IgD-negative memory B cell (primary cell): ENCODE data around the gene PPM1L. TPM values are rescaled to one million over a fixed set of nuclear protein-coding genes. Genes with fewer than 3 reads are reported as not detected.

Experiments
- H3K27ac Mint-ChIP-seq, 3 donors: one replicate each; pipeline ENCODE4 v1.8.0; 2020 to 2022; ENCODE audit warnings: mild to moderate bottlenecking in 3 of 3, mixed read lengths in 3 of 3, moderate library complexity in 1 of 3
- H3K27me3 Mint-ChIP-seq: one replicate; pipeline ENCODE4 v1.8.0; 2021; ENCODE audit warnings: mixed read lengths
- H3K36me3 Mint-ChIP-seq: one replicate; pipeline ENCODE4 v1.8.0; 2020; ENCODE audit warnings: mild to moderate bottlenecking, mixed read lengths
- H3K4me1 Mint-ChIP-seq, 3 donors: one replicate each; pipeline ENCODE4 v1.8.0; 2020 to 2022; ENCODE audit warnings: mixed read lengths in 3 of 3, mild to moderate bottlenecking in 1 of 3
- H3K4me3 Mint-ChIP-seq, 4 donors: one replicate each; pipeline ENCODE4 v1.8.0; 2020 to 2022; ENCODE audit warnings: mild to moderate bottlenecking in 4 of 4, mixed read lengths in 4 of 4, moderate library complexity in 3 of 4
- H3K9me3 Mint-ChIP-seq, 3 donors: one replicate each; pipeline ENCODE4 v1.8.0; 2020 to 2021; ENCODE audit warnings: mixed read lengths in 3 of 3, mild to moderate bottlenecking in 1 of 3
- polyA plus RNA-seq: library from polyadenylated mRNA; unstranded; fragments of 300-500 nt; fragmentation: Illumina TruSeq; gene quantifications from one replicate; pipeline ENCODE4 v1.2.3, GENCODE V29; 2021

Gene PPM1L
- polyA plus RNA-seq, 1 donor from 2014 or later, result 3.0 TPM

DNA sequence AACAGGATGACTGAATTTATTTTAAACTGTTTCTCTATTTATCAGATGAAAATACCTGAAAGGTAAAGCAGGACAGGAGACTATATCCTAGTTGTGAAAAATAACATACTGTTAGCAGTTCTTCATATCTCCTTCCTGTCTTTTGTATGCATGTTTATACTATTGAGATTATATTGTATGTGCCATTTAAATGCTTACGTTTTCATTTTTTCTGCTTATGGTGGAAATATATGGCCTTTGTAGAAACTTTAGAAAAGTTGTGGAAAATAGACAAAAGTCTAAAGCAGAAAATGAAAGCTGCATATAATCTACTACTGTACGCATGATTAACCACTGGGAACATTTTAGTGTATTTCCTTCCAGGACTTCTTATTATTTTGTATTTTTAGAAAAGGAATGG is 2.1 kb upstream of the PPM1L start:
- H3K27me3 Mint-ChIP-seq, result peaks cover 7% of the 10 kb centered on the region

DNA sequence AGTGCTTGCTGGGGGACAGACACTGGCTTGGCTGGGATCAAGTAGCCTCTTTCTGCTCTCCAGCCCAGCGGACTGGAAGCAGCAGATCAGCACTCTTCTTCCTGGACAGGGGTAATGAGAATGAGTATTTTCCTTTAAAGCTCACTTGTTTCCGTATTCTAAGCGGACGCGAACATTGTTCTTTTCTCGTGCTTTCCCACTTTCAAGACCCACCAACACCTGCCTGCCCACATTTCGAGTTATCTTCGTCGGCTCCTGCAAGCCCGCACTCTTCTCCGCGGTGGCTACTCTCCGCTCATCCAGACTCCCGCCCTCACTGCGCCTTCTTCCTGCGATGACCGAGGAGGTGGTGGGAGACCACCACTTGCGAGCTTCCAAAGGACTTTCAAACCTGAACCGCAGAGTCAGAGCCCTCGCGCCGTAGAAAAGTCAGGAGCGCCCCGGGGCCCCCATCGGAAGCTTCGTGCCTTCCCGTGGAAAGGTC is 1.6 kb upstream of the PPM1L start:
- H3K4me3 Mint-ChIP-seq, result peak overlapping the region; percentile 93 to 98 (median 94)
- H3K27me3 Mint-ChIP-seq, result peaks cover 5% of the 10 kb centered on the region

More for the DNA sequence above, 2.1 kb upstream of the PPM1L start:
- H3K4me3 Mint-ChIP-seq, result peak overlapping the region; percentile 93 to 98 (median 94)
- H3K27ac Mint-ChIP-seq, result peak overlapping the region; percentile 89 to 95 (median 90)
- no peaks in the 10 kb centered on the region for H3K9me3 Mint-ChIP-seq
- H3K36me3 Mint-ChIP-seq, result no peaks in the 10 kb centered on the region
- peaks cover 12 to 24% (median 18%) of the 10 kb centered on the region in 3 donors for H3K4me1 Mint-ChIP-seq

DNA sequence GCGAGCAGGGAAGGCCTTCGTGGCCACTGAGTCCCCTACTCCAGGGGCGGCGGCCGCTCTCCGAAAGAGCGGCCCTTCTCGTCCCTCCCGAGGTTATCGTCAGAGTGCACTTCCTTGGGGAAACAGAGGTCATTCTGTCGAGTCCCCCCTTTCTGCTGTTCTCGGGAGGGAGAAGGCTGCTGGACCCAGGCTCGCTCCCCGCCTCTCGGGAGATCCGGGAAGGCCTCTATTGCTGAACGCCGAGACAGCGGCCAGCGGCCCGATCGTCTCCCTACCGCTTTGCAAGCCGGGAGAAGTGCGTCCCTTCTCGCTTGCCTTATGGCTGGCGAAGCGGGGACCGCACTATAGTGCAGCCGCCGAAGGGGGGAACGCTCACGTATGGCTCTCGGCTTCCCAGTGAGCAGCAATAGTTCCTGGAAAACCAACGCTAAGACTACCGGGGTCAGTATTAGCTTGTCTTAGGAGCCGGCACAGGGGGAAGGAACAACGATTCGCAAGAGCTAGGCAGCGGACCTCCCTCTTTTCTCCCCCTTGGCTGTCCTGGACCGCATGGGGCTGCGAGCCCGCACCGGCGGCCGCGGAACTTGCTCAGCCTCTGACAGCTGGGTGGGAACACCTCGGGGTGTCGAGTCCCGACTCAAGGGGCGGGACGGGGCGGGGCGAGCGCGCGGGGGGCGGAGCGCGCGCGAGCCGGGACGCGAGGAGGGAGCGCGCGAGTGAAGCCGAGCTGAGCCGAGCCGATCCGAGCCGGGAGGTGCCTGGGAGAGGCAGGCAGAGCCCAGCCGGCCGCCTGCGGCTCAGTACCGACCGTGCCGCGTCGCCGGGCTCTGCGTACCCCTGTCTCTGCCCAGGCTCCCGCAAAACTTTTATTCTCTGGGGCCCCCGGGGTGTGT is 930 bp upstream of the PPM1L start:
- Mint-ChIP-seq H3K27me3 (peaks cover 5% of the 10 kb centered on the region), H3K4me3 (peak overlapping the region; percentile 93 to 98 (median 94)), H3K36me3 (no peaks in the 10 kb centered on the region), H3K9me3 (no peaks in the 10 kb centered on the region), H3K4me1 (peaks cover 12 to 31% (median 18%) of the 10 kb centered on the region in 3 donors), H3K27ac (peak overlapping the region; percentile 89 to 95 (median 90))

More for the DNA sequence above, 1.6 kb upstream of the PPM1L start:
- no peaks in the 10 kb centered on the region for H3K36me3 Mint-ChIP-seq
- peaks cover 12 to 28% (median 18%) of the 10 kb centered on the region in 3 donors for H3K4me1 Mint-ChIP-seq
- no peaks in the 10 kb centered on the region for H3K9me3 Mint-ChIP-seq
- peak overlapping the region; percentile 89 to 95 (median 90) for H3K27ac Mint-ChIP-seq

DNA sequence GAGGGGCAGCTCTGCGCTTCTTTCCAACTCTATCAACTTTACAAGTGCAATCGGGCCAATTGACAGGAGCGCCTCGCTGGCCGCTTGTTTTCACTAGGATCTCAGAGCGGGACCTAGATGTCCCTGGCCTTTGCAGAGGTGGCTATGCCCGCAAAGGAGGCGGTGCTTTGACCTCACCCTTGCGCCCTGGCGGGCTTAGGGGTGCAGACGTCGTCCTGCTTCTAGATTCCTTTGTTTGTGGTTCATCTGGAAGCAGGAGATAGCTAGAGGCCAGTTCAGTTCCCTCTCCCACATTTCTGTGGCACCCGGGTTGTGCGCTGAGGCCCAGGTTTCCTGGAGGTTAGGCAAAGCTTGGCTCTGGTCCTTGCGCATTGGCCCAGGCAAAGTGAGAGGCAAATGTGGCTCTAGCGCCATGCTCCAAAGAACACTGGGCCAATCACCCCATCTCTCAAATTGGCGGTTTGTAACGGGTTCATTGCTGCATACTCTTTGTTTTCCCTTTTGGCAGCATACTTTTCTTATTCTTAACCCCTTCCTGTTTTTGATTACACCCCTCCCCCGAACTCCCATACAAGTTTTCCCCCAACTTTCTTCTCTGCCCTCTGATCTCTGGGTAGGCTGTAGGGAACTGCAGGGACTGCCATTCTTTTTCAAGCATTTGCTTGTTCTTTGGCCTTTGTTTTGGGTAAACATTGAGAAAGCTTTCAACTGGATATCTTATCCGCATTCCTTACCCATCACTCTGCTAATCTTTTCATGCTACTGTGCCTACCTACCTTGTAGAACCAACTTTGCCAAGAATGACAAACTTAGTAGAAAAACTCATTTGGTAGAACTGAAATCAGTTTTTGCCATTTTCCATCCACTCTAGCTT is 1.4 kb downstream of the PPM1L start:
- peaks cover 12 to 31% (median 18%) of the 10 kb centered on the region in 3 donors for H3K4me1 Mint-ChIP-seq
- H3K36me3 Mint-ChIP-seq, result no peaks in the 10 kb centered on the region
- no peaks in the 10 kb centered on the region for H3K9me3 Mint-ChIP-seq
- H3K4me3 Mint-ChIP-seq, result peak overlapping the region; percentile 93 to 98 (median 94)
- H3K27me3 Mint-ChIP-seq, result peaks cover 6% of the 10 kb centered on the region
- peak overlapping the region in 2 of 3 donors; percentile 39 to 89 for H3K27ac Mint-ChIP-seq

DNA sequence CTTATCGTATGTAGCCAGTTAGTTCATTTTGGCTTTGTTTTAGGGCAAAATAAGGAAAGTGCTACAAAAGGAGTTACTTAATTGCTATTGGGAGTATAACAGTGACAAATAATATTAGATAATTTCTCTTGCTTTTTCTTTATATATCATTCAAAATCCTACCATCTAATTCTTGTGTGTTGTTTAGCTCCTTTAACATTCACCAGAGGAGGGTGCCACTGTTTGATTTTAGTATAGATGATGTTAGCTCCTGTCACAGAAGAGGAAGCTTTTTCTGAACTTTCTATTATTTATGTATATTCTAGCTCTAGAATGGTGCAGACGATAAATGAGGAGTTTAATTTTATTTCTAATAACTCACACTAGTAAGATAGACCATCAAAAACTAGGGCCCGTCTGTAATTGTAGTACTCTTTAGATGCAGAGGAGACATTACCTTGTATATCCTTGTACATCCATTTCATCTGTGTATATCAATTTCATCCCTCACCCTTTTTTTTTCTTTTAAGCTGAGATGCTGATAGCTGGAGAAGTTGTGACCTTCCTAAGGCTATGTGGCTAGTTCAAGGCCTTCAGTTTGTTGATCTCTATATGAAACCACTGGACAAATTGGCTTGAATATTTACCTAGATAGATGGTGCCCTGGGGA is 3.0 kb downstream of the PPM1L start:
- H3K36me3 Mint-ChIP-seq, result peaks cover 3% of the 10 kb centered on the region
- peaks cover 7% of the 10 kb centered on the region for H3K27me3 Mint-ChIP-seq
- H3K4me3 Mint-ChIP-seq, result no peak overlapping the region
- no peaks in the 10 kb centered on the region for H3K9me3 Mint-ChIP-seq
- peaks cover 10 to 28% (median 15%) of the 10 kb centered on the region in 3 donors for H3K4me1 Mint-ChIP-seq
- H3K27ac Mint-ChIP-seq, result no peak overlapping the region

- Mint-ChIP-seq H3K27ac (no peak overlapping the region), H3K36me3 (peaks cover 4% of the 10 kb centered on the region), H3K4me1 (peaks cover 0 to 8% (median 2%) of the 10 kb centered on the region in 3 donors), H3K9me3 (no peaks in the 10 kb centered on the region), H3K4me3 (no peak overlapping the region), H3K27me3 (peaks cover 2% of the 10 kb centered on the region)
Observed at GRCh38 chr3:160763073-160763472, 7.0 kb downstream of the PPM1L start.

DNA sequence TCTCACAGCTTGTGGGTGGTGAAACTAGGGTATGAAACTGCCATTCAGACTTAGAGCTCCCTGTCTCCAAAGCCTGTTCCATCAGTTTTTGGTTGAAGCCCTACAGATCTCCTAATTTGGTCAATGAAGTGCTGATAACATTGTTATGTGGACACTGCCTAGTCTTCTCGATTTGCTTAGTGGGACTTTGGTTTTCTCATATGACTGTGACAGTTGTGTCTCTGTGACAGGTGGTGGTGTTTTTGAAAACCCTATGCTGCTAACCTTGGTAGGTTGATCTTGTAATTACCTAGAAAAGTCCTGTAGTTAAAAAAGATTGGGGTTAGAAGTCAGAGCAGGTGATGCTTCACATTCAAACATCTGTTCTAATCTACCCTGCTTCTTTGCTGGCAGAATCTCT is 9.2 kb downstream of the PPM1L start:
- Mint-ChIP-seq H3K27ac (no peak overlapping the region), H3K4me3 (no peak overlapping the region), H3K9me3 (no peaks in the 10 kb centered on the region), H3K27me3 (peaks cover 2% of the 10 kb centered on the region), H3K4me1 (no peaks in the 10 kb centered on the region), H3K36me3 (peaks cover 4% of the 10 kb centered on the region)

- no peaks in the 10 kb centered on the region for H3K9me3 Mint-ChIP-seq
- H3K27ac Mint-ChIP-seq, result no peak overlapping the region
- H3K36me3 Mint-ChIP-seq, result peaks cover 4% of the 10 kb centered on the region
- H3K27me3 Mint-ChIP-seq, result no peaks in the 10 kb centered on the region
- H3K4me1 Mint-ChIP-seq, result no peaks in the 10 kb centered on the region
- no peak overlapping the region for H3K4me3 Mint-ChIP-seq
Observed at GRCh38 chr3:160768031-160768430, 12.0 kb downstream of the PPM1L start.

DNA sequence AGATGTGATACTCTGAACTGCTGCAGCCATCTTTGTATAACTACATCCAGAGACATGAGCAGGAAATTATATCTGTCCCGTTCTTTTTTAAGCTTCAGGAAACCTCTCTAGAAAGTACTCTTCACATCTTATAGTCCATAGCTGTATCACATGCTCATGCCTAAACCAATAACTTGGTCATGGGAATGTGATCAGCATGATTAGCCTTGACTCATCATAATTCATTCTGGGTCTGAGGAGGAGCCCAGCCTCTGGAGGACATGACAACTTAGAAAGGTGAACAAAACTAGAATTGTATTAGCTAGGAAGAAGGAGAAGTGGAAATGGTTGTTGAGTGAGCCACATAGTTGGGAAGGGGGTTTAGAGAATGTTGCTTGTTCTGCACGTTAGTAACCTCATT is 12.9 kb downstream of the PPM1L start:
- H3K9me3 Mint-ChIP-seq, result no peaks in the 10 kb centered on the region
- H3K36me3 Mint-ChIP-seq, result peaks cover 2% of the 10 kb centered on the region
- no peak overlapping the region for H3K4me3 Mint-ChIP-seq
- no peaks in the 10 kb centered on the region for H3K27me3 Mint-ChIP-seq
- no peak overlapping the region for H3K27ac Mint-ChIP-seq
- peaks cover 0 to 3% (median 0%) of the 10 kb centered on the region in 3 donors for H3K4me1 Mint-ChIP-seq

- H3K4me1 Mint-ChIP-seq, result peaks cover 0 to 5% (median 0%) of the 10 kb centered on the region in 3 donors
- H3K27ac Mint-ChIP-seq, result no peak overlapping the region
- H3K36me3 Mint-ChIP-seq, result peaks cover 2% of the 10 kb centered on the region
- no peak overlapping the region for H3K4me3 Mint-ChIP-seq
- H3K9me3 Mint-ChIP-seq, result no peaks in the 10 kb centered on the region
- no peaks in the 10 kb centered on the region for H3K27me3 Mint-ChIP-seq
Observed at GRCh38 chr3:160771811-160772459, 15.9 kb downstream of the PPM1L start.

- H3K27me3 Mint-ChIP-seq, result no peaks in the 10 kb centered on the region
- H3K4me1 Mint-ChIP-seq, result peaks cover 0 to 5% (median 0%) of the 10 kb centered on the region in 3 donors
- H3K36me3 Mint-ChIP-seq, result no peaks in the 10 kb centered on the region
Observed at GRCh38 chr3:160773722-160774121, 17.7 kb downstream of the PPM1L start.

GRCh38 chr3:160774172-160774571 is 18.1 kb downstream of the PPM1L start:
- Mint-ChIP-seq H3K36me3 (no peaks in the 10 kb centered on the region), H3K27me3 (no peaks in the 10 kb centered on the region), H3K4me3 (no peak overlapping the region), H3K4me1 (peaks cover 0 to 7% (median 0%) of the 10 kb centered on the region in 3 donors), H3K27ac (no peak overlapping the region), H3K9me3 (no peaks in the 10 kb centered on the region)

More at GRCh38 chr3:160773722-160774121, 17.7 kb downstream of the PPM1L start:
- no peaks in the 10 kb centered on the region for H3K9me3 Mint-ChIP-seq
- H3K4me3 Mint-ChIP-seq, result no peak overlapping the region
- no peak overlapping the region for H3K27ac Mint-ChIP-seq

DNA sequence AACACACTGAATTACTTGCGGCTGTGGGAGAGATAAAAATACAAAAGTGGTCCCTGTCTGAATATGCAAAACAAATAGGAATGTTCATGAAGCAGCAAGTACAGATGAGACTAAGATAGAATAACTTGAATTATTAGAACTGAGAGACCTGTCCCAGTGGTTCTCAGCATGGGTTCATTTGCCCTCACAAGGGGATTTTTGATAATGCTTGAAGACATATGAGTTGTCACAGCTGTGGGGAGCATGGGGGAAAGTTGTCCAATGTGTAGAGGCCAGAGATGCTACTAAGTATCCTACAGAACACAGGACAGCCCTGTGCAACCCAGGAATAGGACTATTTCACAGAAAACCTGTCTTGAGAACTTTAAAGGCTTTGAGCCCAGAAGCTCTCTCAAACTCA is 22.4 kb downstream of the PPM1L start:
- Mint-ChIP-seq H3K4me3 (no peak overlapping the region), H3K9me3 (no peaks in the 10 kb centered on the region), H3K36me3 (no peaks in the 10 kb centered on the region), H3K27me3 (no peaks in the 10 kb centered on the region), H3K4me1 (peaks cover 1 to 13% (median 5%) of the 10 kb centered on the region in 3 donors), H3K27ac (no peak overlapping the region)

DNA sequence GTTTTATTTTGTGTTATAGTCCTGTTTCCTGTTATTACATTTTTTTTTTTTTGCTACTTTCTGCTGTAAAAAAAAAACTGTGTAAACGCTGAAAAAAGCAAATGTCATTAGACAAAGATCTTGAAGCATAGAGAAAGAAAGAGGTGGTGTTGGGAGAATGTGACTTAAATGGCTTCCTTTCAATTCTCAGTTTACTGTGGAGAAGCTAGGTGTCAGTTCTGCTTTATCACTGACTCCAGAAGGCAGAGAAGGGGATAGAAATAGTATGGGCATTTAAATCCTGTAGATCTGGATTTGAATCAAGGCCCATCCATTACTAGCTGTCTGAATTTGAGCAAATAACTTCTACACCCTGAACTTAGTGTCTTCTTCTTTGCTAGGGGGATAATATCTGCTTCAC is 23.0 kb downstream of the PPM1L start:
- Mint-ChIP-seq H3K4me1 (peaks cover 1 to 9% (median 5%) of the 10 kb centered on the region in 3 donors), H3K27me3 (no peaks in the 10 kb centered on the region), H3K36me3 (no peaks in the 10 kb centered on the region), H3K9me3 (no peaks in the 10 kb centered on the region), H3K27ac (no peak overlapping the region), H3K4me3 (peak overlapping the region in 1 of 4 donors; percentile 59)
